Sigmoid colon (tissue), 4 donors: ENCODE measurements around the gene SPTAN1.

Source experiments
- CTCF ChIP-seq, 4 experiments: fragments of 450-650 bp in 3 of 4; fragments of 200-600 bp in 1 of 4; IDR thresholded peaks; one replicate each; pipeline ENCODE4 v1.5.1; 2016 to 2019; ENCODE audit warnings: antibody characterized with exemption in 4 of 4, mild to moderate bottlenecking in 3 of 4, moderate library complexity in 2 of 4
- EP300 ChIP-seq, 4 donors: sonication (generic); formaldehyde crosslinking; IDR thresholded peaks; one replicate each; pipeline ENCODE4 v1.6.1; 2017; ENCODE audit warnings: antibody characterized with exemption in 4 of 4
- POLR2A ChIP-seq, 2 donors: fragments of 450-650 bp; IDR thresholded peaks; one replicate each; pipeline ENCODE4 v1.6.1; 2016; ENCODE audit warnings: antibody characterized with exemption in 2 of 2, mild to moderate bottlenecking in 2 of 2, moderate library complexity in 2 of 2
- POLR2AphosphoS5 ChIP-seq, 4 donors: sonication (generic); formaldehyde crosslinking; IDR thresholded peaks; one replicate each; pipeline ENCODE4 v1.6.1; 2017; ENCODE audit warnings: antibody characterized with exemption in 4 of 4

- TF ChIP-seq CTCF (IDR thresholded peaks at IDR 0.05) (no peak), POLR2AphosphoS5 (IDR thresholded peaks at IDR 0.05) (no peak), EP300 (IDR thresholded peaks at IDR 0.05) (no peak), POLR2A (IDR thresholded peaks at IDR 0.05) (no peak)
Observed at GRCh38 chr9:128624566-128624965, 72.2 kb downstream of the SPTAN1 start.
